Jurkat, Clone E6-1 (cell line): ENCODE data around the gene CNBP. TPM values are rescaled to one million over a fixed set of nuclear protein-coding genes. Genes with fewer than 3 reads are reported as not detected.
"Not testable (repeated sequence)": the region's sequence is repeated elsewhere in the genome, so short reads cannot be mapped to it uniquely, and the experiment has no call there.

Experiments
- DNase-seq: peaks from one replicate; pipeline ENCODE4 v3.0.0-alpha.2; 2011; ENCODE audit warnings: low read depth, low spot score
- H3K4me3 ChIP-seq: 2 replicates; pipeline ENCODE4 v1.5.1; 2011; ENCODE audit warnings: mild to moderate bottlenecking, low read length, control low read depth, moderate library complexity
- polyA plus RNA-seq: library from polyadenylated mRNA; unstranded; fragments of >200 nt; gene quantifications from one replicate; pipeline ENCODE4 v1.2.1, GENCODE V29; 2012; ENCODE audit warnings: missing spikeins; ENCODE audit not compliant: insufficient read length, insufficient read depth

The CNBP gene
- polyA plus RNA-seq = 365 TPM

DNA sequence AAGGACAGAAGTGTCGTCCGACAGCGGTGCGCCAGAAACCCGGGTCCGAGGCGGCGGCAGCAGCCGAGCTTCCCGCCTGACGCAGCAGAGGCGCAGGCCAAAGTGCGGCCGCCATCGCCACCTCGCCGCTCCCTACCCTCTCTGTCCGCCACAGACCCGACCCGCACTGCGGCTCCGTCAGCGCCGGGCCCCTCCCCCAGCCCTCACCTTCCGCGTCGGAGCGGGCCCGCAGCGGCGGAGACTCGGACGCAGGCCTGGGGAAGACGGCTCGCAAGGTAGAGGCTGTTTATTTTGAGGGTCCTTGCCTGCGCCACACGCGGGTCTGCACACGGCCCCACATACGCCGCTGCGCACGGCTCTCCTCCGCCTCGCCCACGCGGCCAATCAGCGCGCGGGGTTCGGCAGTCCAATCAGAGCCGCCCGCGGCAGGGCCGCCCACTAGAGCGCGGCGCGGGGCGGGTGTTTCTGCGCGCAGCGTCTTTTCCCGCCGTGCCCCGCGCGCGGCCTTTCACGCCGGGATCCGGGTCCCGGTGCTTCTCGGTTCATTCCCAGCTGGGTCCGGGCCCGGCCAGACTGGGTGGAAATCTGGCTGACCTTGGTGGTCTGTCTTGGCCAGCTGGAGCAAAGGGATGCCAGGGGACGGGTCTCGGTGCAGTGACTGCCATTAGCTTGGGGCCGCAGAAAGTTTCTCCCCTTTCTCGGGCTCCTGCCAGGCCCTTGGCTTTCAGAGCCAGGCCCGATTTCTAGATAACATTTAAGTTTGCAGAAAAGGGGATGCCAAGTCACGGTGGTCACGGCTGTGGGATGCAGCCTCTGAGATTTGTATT is at the start of gene CNBP:
CNBP (minus strand) TSS at position 328 of the 827 bp plus-strand sequence. CDS start 12,139 bp downstream, outside the sequence.
- DNase-seq = peak; percentile 92
- peak within 1 kb of the TSS; percentile 69 for H3K4me3 ChIP-seq

DNA sequence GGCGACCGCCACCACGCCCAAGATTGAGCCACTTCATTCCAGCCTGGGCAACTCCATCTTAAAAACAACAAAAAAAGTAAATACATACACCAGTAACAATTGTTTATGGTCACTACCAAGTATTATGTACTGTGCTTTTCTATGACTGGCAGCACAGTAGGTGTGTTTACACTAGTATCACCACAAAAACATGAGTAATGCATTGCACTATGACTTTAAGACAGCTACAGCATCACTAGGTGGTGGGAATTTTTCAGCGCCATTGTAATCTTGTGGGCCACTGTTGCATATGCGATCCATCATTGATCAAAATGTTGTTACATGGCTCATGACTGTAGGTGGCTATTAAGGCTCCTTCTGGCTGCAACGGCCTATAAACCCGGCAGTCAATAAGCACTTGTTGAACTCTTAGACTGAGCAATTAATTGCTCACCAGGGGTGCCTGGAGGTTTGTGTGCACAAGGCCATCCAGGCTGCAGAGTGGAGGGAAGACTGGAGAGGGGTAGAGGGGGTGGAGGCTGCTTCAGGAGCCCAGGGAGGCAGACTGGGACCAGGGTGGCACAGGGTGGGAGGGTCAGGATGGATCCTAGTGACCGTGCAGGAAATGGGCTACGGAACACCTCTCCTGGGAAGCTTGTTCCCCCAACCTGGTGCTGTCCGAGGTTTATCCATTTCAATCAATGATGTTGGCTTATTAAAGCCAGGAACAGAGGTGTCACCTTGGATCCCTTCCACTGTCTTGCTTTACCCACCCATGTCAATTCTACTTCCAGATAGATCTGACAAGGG is 47.8 kb upstream of the CNBP start:
- no peak overlapping the region for H3K4me3 ChIP-seq
- DNase-seq = no peak

DNA sequence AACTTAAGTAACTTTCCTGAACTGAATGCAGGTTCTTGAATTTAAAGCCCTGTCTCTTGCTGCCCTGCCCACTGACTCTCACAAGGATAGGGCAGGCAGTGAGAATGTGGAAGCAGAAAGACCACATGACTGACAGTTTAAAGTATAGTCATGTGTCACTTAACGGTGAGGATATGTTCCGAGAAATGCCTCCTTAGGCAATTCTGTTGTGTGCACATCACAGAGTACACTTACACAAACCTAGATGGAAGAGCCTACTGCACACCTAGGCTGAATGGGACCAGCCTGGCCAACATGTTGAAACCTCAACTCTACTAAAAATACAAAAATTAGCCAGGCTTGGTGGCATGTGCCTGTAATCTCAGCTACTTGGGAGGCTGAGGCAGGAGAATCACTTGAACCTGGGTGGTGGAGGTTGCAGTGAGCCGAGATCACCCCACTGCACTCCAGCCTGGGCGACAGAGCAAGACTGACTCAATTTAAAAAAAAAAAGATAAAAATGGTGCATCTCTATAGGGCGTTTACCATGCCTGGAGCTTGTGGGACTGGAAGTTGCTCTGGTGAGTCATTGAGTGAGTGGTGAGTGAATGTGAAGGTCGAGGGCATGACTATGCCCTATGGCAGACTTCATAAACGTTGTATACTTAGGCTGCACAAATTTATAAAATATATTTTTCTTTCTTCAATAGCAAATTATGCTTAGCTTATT is 46.8 kb upstream of the CNBP start:
- H3K4me3 ChIP-seq = no peak overlapping the region
- DNase-seq = no peak

DNA sequence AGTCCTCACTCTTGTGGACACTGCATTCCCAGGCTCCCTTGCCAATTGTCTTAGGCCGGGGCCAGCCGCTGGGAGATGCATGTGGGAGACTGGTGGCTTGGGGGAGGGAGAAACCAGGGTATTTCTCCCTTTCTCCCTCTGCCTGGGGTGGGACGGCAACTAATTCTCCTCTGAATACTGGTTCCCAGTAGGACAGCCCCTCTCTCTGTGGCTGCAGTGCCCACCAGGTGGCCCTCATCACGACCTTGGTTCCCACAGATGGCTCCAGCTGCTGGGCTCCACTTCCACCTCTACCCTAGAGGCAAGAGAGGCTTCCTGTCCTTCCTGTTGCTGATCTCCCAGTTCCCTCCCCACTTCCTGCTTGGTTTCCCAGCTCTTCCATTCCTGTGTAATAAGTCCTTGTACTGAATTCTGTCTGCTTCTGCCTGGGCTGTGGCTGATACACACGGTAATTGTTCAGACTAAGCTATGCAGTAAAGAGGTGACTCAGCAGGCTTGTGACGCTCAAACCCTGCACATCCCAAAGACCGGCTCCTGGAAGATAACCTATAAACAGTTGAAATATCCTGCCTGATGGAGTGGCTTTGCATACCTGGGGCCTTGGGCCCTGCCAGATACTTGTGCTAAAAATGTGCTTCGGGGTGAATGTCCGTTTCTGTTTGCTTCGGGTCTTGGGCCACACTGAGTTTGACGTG is 45.3 kb upstream of the CNBP start:
- no peak overlapping the region for H3K4me3 ChIP-seq
- DNase-seq = no peak

DNA sequence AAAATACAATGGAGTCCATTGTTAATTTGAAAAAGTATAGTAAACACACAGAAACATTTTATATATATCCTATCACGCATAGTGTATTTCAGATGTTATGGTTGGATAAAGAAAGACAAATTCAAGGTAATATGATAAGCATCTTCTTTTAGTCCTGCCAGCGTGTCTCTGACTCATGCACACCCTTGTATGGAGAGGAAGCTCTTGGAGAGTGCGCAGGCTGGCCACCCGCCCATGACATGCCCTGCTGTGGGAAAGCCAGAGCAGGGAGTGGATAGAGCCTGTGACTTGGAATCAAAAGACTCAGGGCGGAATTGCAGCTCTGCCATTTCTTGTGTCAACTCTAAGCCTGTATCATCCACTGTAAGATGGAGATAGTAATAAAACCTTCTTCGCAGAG is 42.7 kb upstream of the CNBP start:
- DNase-seq = no peak
- no peak overlapping the region for H3K4me3 ChIP-seq

GRCh38 chr3:129224984-129225393 is 41.3 kb upstream of the CNBP start:
- no peak for DNase-seq
- H3K4me3 ChIP-seq = no peak overlapping the region

DNA sequence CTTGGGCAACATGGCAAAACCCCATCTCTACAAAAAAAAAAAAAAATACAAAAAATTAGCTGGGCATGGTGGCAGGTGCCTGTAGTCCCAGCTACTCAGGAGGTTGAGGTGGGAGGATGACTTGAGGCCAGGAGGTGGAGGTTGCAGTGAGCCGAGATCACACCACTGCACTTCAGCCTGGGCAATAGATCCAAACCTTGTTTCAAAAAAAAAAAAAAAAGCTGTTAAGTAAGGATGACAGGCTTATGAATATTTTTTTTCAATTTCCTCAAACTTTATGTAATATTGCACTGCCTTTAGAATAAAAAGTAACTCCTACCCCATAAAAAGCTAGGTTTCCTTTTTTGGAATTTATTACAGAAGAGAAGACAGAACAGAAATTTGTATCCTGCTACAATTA is 40.7 kb upstream of the CNBP start:
- not testable (repeated sequence) for DNase-seq, H3K4me3 ChIP-seq

DNA sequence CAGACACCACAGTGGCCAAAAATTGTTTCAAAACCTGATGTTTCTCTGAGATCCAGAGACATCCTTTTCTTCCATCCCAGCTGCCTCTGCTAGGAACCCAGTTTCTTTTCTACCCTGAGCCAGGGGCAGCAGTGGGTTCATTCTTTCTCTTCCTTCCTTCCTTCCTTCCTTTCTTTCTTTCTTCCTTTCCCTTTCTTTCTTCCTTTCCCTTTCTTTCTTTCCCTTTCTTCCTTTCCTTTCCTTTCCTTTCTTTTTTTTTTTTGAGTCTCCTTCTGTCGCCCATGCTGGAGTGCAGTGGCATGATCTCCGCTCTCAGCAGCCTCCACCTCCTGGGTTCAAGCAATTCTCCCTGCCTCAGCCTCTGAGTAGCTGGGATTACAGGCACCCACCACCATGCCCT is 35.0 kb upstream of the CNBP start:
- DNase-seq = no peak
- H3K4me3 ChIP-seq = no peak overlapping the region

- no peak overlapping the region for H3K4me3 ChIP-seq
- DNase-seq = no peak
Measured at GRCh38 chr3:129213238-129213637, 29.5 kb upstream of the CNBP start.

DNA sequence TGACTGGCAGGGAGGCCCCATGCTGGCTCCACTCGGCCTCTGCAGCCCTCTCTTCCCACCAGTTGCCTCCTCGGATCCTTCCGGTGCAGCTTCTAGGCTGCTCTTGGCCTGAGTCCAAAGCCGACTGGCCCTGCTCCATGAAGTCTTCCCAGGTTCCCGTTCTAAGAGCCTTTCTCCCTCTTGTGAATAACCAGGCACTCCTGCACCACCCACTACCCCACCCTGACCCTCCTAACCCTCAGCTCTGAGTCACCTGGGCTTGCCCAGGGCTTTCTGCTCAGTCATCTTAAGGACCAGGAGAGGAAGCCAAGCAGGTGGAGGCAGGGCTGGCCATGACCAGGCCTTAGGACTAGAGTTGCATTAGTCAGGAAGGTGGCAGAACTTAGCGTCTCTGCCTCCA is 28.1 kb upstream of the CNBP start:
- no peak for DNase-seq
- H3K4me3 ChIP-seq = no peak overlapping the region

DNA sequence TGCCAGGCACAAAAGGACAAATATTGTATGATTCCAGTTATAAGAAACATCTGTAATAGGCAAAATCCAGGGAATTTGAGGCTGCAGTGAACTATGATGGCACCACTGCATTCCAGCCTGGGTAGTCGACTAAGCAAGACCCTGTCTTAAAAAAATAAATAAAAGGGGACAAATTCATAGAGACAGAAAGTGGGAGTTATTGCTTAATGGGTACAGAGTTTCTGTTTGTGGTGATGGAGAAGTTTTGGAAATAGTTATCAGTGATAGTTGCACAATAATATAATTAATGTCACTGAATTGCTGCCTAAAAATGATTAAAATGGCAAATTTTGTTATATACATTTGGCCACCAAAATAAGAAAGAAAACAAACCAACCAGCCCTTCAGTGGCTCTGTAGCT is 27.6 kb upstream of the CNBP start:
- DNase-seq = no peak
- no peak overlapping the region for H3K4me3 ChIP-seq

DNA sequence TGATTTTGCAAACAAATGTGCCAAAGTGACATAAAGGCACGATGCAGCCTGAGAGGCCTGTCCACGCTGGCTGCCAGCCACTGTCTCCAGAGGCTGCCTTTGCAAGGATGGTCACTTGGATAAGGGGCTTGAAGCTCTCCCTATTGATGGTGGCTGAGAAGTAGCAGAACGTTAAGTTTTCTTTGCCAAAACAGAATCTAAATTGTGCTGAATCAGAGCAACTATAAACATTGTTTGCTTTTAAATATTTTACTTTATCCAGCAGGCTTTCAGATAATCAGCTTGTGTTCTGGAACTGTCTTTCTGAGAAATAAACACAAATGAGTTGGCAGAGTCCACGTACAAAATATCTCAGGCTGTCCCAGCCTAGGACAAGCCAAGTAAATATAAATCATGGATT is 23.8 kb upstream of the CNBP start:
- DNase-seq = no peak
- H3K4me3 ChIP-seq = no peak overlapping the region

DNA sequence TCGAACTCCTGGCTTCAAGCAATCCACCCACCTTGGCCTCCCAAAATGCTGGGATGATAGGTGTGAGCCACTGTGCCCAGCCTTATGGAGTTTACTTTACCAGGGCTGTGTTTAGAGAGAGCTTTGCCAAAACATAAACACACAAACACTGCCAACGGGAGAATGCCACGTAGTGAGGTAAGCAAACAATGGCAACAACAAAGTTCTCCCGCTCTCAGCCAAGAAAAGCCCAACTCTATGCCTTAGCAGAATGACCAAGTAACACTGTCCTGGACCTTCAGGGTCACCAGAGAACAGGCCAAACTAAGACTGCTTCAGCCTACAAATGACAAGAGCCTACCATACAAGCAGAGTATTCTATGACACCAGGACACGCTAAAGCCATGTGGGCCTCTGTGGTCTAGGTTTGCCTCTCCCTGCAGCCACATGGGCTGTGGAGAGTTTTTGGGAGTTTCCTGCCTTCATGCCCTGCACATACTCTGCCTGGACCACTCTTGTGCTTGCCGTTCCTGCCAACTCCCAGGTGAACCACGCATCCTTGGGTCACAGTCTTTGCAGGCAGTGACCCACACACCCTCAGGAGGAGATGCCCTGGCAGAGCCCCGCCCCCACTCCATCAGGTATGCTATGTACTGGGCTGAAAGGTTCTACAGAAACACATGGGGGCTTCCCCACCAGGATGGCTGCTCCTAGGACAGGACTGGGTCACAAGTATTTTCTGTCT is 21.6 kb upstream of the CNBP start:
- no peak overlapping the region for H3K4me3 ChIP-seq
- no peak for DNase-seq

GRCh38 chr3:129204473-129204872 is 20.8 kb upstream of the CNBP start:
- DNase-seq = no peak
- no peak overlapping the region for H3K4me3 ChIP-seq

DNA sequence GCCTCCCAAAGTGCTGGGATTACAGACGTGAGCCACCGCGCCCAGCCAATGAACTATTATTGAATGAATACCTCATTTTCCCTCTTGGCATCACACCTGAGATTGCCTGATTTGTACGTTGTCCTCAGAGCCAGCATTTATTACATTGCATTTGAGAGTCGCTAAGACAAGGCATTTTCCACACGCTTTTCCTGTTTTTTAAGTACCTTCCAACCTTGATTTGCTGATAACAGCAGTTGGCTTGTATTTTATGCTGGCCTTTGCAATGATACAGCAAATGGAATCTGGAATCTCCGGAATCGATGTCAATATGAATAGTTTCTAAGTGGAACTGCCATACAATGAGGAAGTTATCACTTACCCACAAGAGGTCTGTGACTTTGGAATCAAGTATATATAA is 15.7 kb upstream of the CNBP start:
- no peak for DNase-seq
- H3K4me3 ChIP-seq = no peak overlapping the region

DNA sequence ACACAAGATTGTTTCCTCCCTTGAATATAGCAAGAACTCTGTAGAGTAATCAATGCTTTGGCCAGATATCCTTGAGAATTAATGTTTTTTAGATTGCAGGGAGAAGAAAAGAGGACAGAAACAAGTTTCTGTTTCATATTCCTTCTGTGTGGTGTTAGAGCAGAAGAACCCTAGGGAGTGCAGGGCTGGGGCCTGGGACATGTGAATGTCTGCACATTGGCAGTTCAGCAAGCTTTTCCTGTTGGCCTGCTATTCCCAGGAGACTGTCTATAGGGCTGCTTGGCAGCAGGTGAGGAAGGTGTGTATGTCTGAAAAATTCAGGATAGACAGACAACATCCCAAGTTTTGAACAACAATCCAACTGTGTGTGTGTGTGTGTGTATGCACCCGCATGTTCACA is 13.6 kb upstream of the CNBP start:
- no peak for DNase-seq
- H3K4me3 ChIP-seq = no peak overlapping the region

DNA sequence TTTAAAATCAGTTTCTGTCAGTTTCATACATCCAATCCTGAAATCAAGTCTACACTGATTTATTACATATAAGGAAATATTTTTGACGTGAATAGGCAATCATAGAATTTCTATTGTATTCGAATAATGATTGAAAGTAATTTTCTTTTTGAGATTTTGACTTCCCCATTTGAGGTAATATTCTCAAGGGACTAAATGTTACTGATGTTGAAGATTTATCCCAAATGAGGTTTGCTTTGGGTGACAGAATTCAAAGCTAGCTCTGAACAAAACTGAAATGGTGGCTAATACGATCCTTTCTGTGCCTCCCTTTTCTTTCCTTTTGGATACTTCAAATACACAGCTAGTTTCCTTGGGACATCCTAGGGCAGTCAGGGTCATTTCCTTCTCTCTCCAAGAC is 12.9 kb upstream of the CNBP start:
- no peak for DNase-seq
- no peak overlapping the region for H3K4me3 ChIP-seq

- no peak for DNase-seq
- H3K4me3 ChIP-seq = no peak overlapping the region
Measured at GRCh38 chr3:129195731-129196256, 12.1 kb upstream of the CNBP start.
